A673 (cell line): ENCODE data around the gene SCEL. TPM values are rescaled to one million over a fixed set of nuclear protein-coding genes. Genes with fewer than 3 reads are reported as not detected.

ENCODE experiments used
- BruUV-seq: library from RNA; stranded (reverse); fragments of 400-500 nt; replicated peaks from 2 replicates; lab custom pipeline; 2021; lab: Mats Ljungman, UMichigan
- CTCF ChIA-PET: fragments of 300-600 bp; sonication (Branson Sonifier 250); formaldehyde crosslinking; loops from one replicate; lab custom pipeline; 2022; ENCODE audit warnings: antibody characterized with exemption; lab: Charles Lee
- POLR2A ChIA-PET: fragments of 300-600 bp; sonication (Branson Sonifier 250); formaldehyde crosslinking; loops from one replicate; lab custom pipeline; 2022; ENCODE audit warnings: antibody characterized with exemption; ENCODE audit not compliant: low non-redundant PET; lab: Charles Lee
- DNase-seq: peaks from one replicate; pipeline ENCODE4 v3.0.0-alpha.2; 2015; ENCODE audit warnings: low spot score
- H3K27ac ChIP-seq: fragments of 200-600 bp; sonication (generic); 2 replicates; pipeline ENCODE4 v1.5.1; 2016; ENCODE audit warnings: mixed run types, low read depth, mild to moderate bottlenecking, mixed read lengths, antibody characterized with exemption, low read length; ENCODE audit not compliant: poor library complexity, severe bottlenecking
- H3K27me3 ChIP-seq: fragments of 200-600 bp; sonication (generic); replicated peaks from 2 replicates; pipeline ENCODE4 v1.6.1; 2017; ENCODE audit warnings: mixed run types, low read depth, mild to moderate bottlenecking, mixed read lengths, antibody characterized with exemption, low read length; ENCODE audit not compliant: insufficient read depth, poor library complexity
- H3K36me3 ChIP-seq: fragments of 200-600 bp; sonication (generic); 2 replicates; pipeline ENCODE4 v1.6.1; 2016; ENCODE audit warnings: mixed run types, mild to moderate bottlenecking, mixed read lengths, antibody characterized with exemption, low read length; ENCODE audit not compliant: insufficient read depth, poor library complexity, severe bottlenecking
- H3K4me1 ChIP-seq: fragments of 200-600 bp; sonication (generic); 2 replicates; pipeline ENCODE4 v1.6.1; 2017; ENCODE audit warnings: mixed run types, mild to moderate bottlenecking, mixed read lengths, antibody characterized with exemption, low read length; ENCODE audit not compliant: insufficient read depth, poor library complexity, severe bottlenecking
- H3K4me3 ChIP-seq: fragments of 200-600 bp; sonication (generic); 2 replicates; pipeline ENCODE4 v1.5.1; 2016; ENCODE audit warnings: low read depth, mixed run types, mild to moderate bottlenecking, mixed read lengths, low read length; ENCODE audit not compliant: poor library complexity, severe bottlenecking
- H3K9me3 ChIP-seq: fragments of 200-600 bp; sonication (generic); 2 replicates; pipeline ENCODE4 v1.6.1; 2016; ENCODE audit warnings: mixed run types, low read depth, mild to moderate bottlenecking, mixed read lengths, antibody characterized with exemption, low read length; ENCODE audit not compliant: poor library complexity, severe bottlenecking
- CTCF ChIP-seq: fragments of 300-800, 200-600 bp; sonication (generic); conservative IDR thresholded peaks from 2 replicates; pipeline ENCODE4 v1.5.1; 2017; ENCODE audit warnings: low read depth, mild to moderate bottlenecking, antibody characterized with exemption, low read length, moderate library complexity, mixed read lengths
- EZH2 ChIP-seq: fragments of 200-600 bp; sonication (generic); IDR thresholded peaks from 2 replicates; pipeline ENCODE4 v1.6.1; 2017; ENCODE audit warnings: borderline replicate concordance, low read depth, mild to moderate bottlenecking, mixed read lengths, antibody characterized with exemption, low read length; ENCODE audit not compliant: poor library complexity, severe bottlenecking
- intact Hi-C: fragments of 100-400 bp; cut with micrococcal nuclease; formaldehyde crosslinking; loops from one replicate; pipeline ENCODE4 v1.10.0; 2022; ENCODE audit not compliant: unreplicated experiment
- total RNA-seq: library from RNA; stranded (reverse); gene quantifications from 2 replicates; pipeline ENCODE4 v1.2.3, GENCODE V29; 2021

Gene SCEL
- total RNA-seq, 1 experiment from 2014 or later = not detected

GRCh38 chr13:77494226-77494625 is 41.3 kb upstream of the SCEL start:
- intact Hi-C loops = loop anchor here (10.0 kb wide), 1 partner anchor 261 kb away; no protein-coding TSS in a partner anchor
- CTCF ChIA-PET = interaction anchor here (1.5 kb wide), 1 partner anchor 71 kb away, joined by 5 read pairs; no protein-coding TSS in a partner anchor

DNA sequence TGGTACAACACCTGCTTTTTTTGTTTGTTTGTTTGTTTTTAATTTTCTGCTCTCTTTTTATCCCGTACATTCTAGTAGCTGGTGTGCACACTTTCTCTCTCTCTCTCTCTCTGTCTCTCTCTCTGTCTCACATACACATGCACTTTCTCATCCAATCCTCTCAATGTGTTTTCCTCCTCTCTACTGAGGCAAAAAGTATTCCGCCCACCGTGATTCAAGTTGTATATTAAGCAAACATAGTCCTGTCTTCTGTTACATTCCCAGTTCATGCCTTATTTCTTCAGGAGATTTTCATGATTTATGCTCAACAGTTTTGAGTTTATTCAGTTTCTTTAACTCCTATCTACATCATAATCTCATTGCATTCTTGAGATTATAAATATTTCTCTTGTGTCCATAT is 38.2 kb upstream of the SCEL start:
- no peak for DNase-seq
- Histone ChIP-seq H3K4me1 (peaks cover 12% of the 10 kb centered on the region), H3K27me3 (peaks cover 81% of the 10 kb centered on the region), H3K4me3 (no peak overlapping the region), H3K27ac (no peak overlapping the region), H3K36me3 (no peaks in the 10 kb centered on the region), H3K9me3 (no peaks in the 10 kb centered on the region)
- CTCF ChIA-PET = no interaction called here
- POLR2A ChIA-PET = no interaction called here
- intact Hi-C loops = loop anchor here (10.0 kb wide), 1 partner anchor 257 kb away; no protein-coding TSS in a partner anchor
- BruUV-seq = no TSS peak
- TF ChIP-seq CTCF (no peak), EZH2 (no peak)

More at GRCh38 chr13:77494226-77494625, 41.3 kb upstream of the SCEL start:
- H3K4me1 ChIP-seq = peaks cover 7% of the 10 kb centered on the region
- no peak overlapping the region for H3K27ac ChIP-seq
- no peak overlapping the region for H3K4me3 ChIP-seq
- no peak for TF ChIP-seq EZH2
- TF ChIP-seq CTCF = no peak
- peaks cover 80% of the 10 kb centered on the region for H3K27me3 ChIP-seq
- H3K9me3 ChIP-seq = no peaks in the 10 kb centered on the region
- H3K36me3 ChIP-seq = no peaks in the 10 kb centered on the region
- BruUV-seq = no TSS peak
- POLR2A ChIA-PET = no interaction called here
- DNase-seq = no peak

- Histone ChIP-seq H3K27ac (no peak overlapping the region), H3K9me3 (no peaks in the 10 kb centered on the region), H3K36me3 (no peaks in the 10 kb centered on the region), H3K27me3 (peaks cover 81% of the 10 kb centered on the region), H3K4me1 (peaks cover 12% of the 10 kb centered on the region), H3K4me3 (no peak overlapping the region)
- intact Hi-C loops = loop anchor here (10.0 kb wide), 1 partner anchor 257 kb away; no protein-coding TSS in a partner anchor
- CTCF ChIA-PET = no interaction called here
- POLR2A ChIA-PET = no interaction called here
- DNase-seq = no peak
- no peak for TF ChIP-seq EZH2
- no peak for TF ChIP-seq CTCF
- BruUV-seq = no TSS peak
These were observed 37.7 kb upstream of the SCEL start for GRCh38 chr13:77497835-77498234.
